Stimulated activated effector memory CD8-positive, alpha-beta T cell treated with anti-CD3 and anti-CD28 coated beads, Interleukin-12 subunit alpha, Interleukin-12 subunit beta, amount 100 ng/mL, for 72 hours (primary cell): ENCODE measurements around the gene ZNF367.
"Not testable (repeated sequence)": the region's sequence is repeated elsewhere in the genome, so short reads cannot be mapped to it uniquely, and the experiment has no call there.

ENCODE experiments used
- ATAC-seq: fragments of 150-1000 bp; cut with Tn5 transposase; 2 replicates; pipeline ENCODE4 v1.10.0; 2021
- DNase-seq, 2 donors: peaks; one replicate each; pipeline ENCODE4 v3.0.0; 2021 to 2022; ENCODE audit warnings: low spot score in 2 of 2
- H3K27ac Mint-ChIP-seq: one replicate; pipeline ENCODE4 v1.8.0; 2022; ENCODE audit warnings: mild to moderate bottlenecking, mixed read lengths
- H3K36me3 Mint-ChIP-seq: one replicate; pipeline ENCODE4 v1.8.0; 2022; ENCODE audit warnings: mild to moderate bottlenecking, mixed read lengths
- H3K4me1 Mint-ChIP-seq: one replicate; pipeline ENCODE4 v1.8.0; 2022; ENCODE audit warnings: mixed read lengths
- H3K4me3 Mint-ChIP-seq: one replicate; pipeline ENCODE4 v1.8.0; 2022; ENCODE audit warnings: mild to moderate bottlenecking, mixed read lengths
- H3K9me3 Mint-ChIP-seq: one replicate; pipeline ENCODE4 v1.8.0; 2022; ENCODE audit warnings: mixed read lengths

ZNF367 gene

DNA sequence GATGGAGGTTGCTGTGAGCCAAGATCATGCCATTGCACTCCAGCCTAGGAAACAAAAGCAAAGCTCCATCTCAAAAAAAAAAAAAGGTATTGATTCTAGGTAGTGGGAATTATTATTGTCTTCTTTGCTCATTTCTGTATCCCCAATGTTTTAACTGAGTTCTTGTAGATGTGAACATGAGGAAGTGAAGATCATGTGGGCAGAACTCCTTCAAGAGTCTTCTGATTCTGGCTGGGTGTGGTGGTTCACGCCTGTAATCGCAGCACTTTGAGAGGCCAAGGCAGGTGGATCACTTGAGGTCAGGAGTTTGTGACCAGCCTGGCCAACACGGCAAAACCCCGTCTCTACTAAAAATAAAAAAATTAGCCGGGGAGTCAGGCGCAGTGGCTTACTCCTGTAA lies 42.7 kb downstream of the ZNF367 start:
- not testable (repeated sequence) for H3K4me3 Mint-ChIP-seq, H3K36me3 Mint-ChIP-seq, H3K4me1 Mint-ChIP-seq, DNase-seq, H3K9me3 Mint-ChIP-seq, ATAC-seq
- peak overlapping the region; percentile 43 for H3K27ac Mint-ChIP-seq

GRCh38 chr9:96367943-96368342 lies 50.2 kb downstream of the ZNF367 start:
- Mint-ChIP-seq H3K4me3 (no peak overlapping the region), H3K27ac (no peak overlapping the region), H3K36me3 (peaks cover 19% of the 10 kb centered on the region), H3K4me1 (no peaks in the 10 kb centered on the region), H3K9me3 (no peaks in the 10 kb centered on the region)
- ATAC-seq, result no peak
- no peak for DNase-seq

DNA sequence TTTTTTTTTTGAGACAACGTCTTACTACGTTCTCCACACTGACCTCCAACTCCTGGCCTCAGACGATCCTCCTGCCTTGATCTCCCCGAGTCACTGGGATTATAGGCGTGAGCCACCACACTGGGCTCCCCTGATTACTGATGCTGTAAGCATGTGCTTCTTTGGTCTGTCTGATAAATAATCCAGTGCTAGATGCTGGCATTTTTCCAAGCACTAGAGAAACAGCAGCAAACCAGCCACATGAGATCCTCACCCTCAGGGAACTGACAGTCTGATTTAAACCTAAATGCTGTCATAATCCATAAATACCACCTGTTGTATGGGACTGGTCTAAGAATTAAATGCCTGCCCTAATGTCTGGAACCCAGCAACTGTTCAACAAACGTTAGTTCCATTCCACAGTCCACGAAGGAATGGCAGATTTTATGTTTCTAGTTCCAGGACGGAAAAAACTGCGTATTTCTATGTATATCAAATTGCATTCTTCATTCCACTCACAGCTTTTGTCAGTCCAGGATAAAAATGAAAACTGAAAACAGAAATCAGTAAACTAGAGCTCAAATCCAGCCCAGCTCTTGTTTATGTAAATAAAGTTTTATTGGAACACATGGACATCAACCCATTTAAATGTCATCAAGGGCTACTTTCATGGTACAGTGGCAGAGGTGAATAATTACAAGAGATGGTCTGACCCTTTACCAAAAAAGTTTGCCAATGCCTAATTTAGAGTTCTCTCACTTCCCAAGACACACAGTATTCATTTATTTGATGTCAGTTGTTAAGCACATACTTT lies 54.8 kb downstream of the ZNF367 start:
- Mint-ChIP-seq H3K36me3 (peaks cover 62% of the 10 kb centered on the region), H3K4me3 (no peak overlapping the region), H3K27ac (no peak overlapping the region), H3K4me1 (no peaks in the 10 kb centered on the region), H3K9me3 (no peaks in the 10 kb centered on the region)
- ATAC-seq, result no peak
- no peak for DNase-seq

DNA sequence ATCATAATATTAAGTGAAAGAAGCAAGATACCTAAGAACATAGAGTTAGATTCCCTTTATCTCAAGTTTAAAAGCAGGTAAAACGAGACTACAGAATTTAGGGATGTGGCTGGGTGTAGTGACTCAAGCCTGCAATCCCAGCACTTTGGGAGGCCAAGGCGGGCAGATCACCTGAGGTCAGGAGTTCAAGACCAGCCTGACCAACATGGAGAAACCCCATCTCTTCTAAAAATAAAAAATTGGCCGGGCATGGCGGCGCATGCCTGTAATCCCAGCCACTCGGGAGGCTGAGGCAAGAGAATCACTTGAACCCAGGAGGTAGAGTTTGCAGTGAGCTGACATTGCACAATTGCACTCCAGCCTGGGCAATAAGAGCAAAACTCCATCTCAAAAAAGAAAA lies 56.1 kb downstream of the ZNF367 start:
- not testable (repeated sequence) for H3K4me3 Mint-ChIP-seq, DNase-seq, ATAC-seq, H3K4me1 Mint-ChIP-seq, H3K9me3 Mint-ChIP-seq, H3K27ac Mint-ChIP-seq
- H3K36me3 Mint-ChIP-seq, result peaks cover 71% of the 10 kb centered on the region

DNA sequence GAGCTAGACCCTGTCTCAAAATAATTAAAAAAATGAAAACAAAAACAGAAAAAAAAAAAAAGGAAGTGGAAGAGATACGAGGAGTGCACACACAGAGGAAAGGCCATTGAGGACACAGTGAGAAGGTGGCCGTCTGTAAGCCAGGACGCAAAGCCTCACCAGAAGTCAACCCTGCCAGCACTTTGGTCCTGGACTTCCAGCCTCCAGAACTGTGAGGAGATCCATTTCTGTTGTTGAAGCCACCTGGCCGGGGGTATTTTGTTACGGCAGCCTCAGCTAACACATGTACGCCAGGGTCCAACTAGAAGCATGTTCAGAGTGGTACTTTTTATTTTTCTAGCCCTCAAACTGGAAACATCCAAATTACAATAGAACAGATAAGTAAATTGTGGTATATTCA lies 56.5 kb downstream of the ZNF367 start:
- Mint-ChIP-seq H3K9me3 (no peaks in the 10 kb centered on the region), H3K36me3 (peaks cover 75% of the 10 kb centered on the region), H3K4me1 (no peaks in the 10 kb centered on the region), H3K27ac (no peak overlapping the region), H3K4me3 (no peak overlapping the region)
- no peak for ATAC-seq
- DNase-seq, result no peak

- H3K36me3 Mint-ChIP-seq, result peaks cover 82% of the 10 kb centered on the region
Measured at GRCh38 chr9:96360976-96361375, 57.2 kb downstream of the ZNF367 start.

DNA sequence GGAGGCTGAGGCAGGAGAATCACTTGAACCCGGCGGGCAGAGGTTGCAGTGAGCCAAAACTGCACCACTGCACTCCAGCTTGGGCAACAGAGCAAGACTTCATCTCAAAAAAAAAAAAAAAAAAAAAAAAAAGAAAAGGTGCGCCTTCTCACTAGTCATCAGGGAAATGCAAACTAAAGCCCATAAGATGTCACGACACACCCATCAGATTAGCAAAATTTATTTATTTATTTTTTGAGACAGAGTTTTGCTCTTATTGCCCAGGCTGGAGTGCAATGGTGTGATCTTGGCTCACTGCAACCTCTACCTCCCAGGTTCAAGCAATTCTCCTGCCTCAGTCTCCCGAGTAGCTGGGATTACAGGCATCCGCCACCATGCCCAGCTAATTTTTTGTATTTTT lies 57.6 kb downstream of the ZNF367 start:
- DNase-seq, H3K4me1 Mint-ChIP-seq: not testable (repeated sequence)
- peaks cover 87% of the 10 kb centered on the region for H3K36me3 Mint-ChIP-seq

More at GRCh38 chr9:96360976-96361375, 57.2 kb downstream of the ZNF367 start:
- Mint-ChIP-seq H3K4me1 (no peaks in the 10 kb centered on the region), H3K4me3 (no peak overlapping the region), H3K27ac (no peak overlapping the region), H3K9me3 (no peaks in the 10 kb centered on the region)
- no peak for DNase-seq
- ATAC-seq, result peak; percentile 16

GRCh38 chr9:96350866-96351265 lies 67.3 kb downstream of the ZNF367 start:
- Mint-ChIP-seq H3K27ac (no peak overlapping the region), H3K9me3 (no peaks in the 10 kb centered on the region), H3K36me3 (peaks cover 9% of the 10 kb centered on the region), H3K4me3 (no peak overlapping the region), H3K4me1 (no peaks in the 10 kb centered on the region)
- no peak for ATAC-seq
- DNase-seq, result no peak

More for the DNA sequence above, 57.6 kb downstream of the ZNF367 start:
- H3K9me3 Mint-ChIP-seq, ATAC-seq, H3K27ac Mint-ChIP-seq, H3K4me3 Mint-ChIP-seq: not testable (repeated sequence)

- no peak for DNase-seq
- H3K9me3 Mint-ChIP-seq, result no peaks in the 10 kb centered on the region
- no peaks in the 10 kb centered on the region for H3K4me1 Mint-ChIP-seq
- no peaks in the 10 kb centered on the region for H3K36me3 Mint-ChIP-seq
- H3K27ac Mint-ChIP-seq, result no peak overlapping the region
- no peak for ATAC-seq
- H3K4me3 Mint-ChIP-seq, result no peak overlapping the region
Measured at GRCh38 chr9:96348261-96348660, 69.9 kb downstream of the ZNF367 start.

DNA sequence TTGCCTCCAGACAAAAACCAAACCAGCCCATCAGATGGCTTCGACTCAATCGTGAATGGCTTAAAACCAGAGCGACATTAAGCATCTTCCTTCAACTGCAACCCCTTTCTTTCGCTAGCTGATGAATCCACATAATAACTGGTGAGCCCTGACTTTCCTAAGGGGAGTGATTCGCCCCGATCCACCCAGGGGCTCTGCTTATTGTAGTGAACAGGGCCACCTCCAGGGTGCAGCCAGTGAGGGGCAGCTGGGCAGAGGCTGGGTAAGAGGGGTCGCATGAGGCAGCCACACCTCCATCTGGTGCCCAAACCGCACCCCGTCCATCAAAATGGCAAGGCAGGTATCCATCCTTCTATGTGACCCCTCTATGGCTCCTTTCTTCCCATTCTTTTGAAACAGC lies 72.6 kb downstream of the ZNF367 start:
- no peaks in the 10 kb centered on the region for H3K4me1 Mint-ChIP-seq
- no peak overlapping the region for H3K4me3 Mint-ChIP-seq
- no peaks in the 10 kb centered on the region for H3K36me3 Mint-ChIP-seq
- no peak overlapping the region for H3K27ac Mint-ChIP-seq
- no peak for ATAC-seq
- no peak for DNase-seq
- H3K9me3 Mint-ChIP-seq, result no peaks in the 10 kb centered on the region

GRCh38 chr9:96344458-96345180 lies 73.6 kb downstream of the ZNF367 start:
- no peak overlapping the region for H3K27ac Mint-ChIP-seq
- DNase-seq (no peak), ATAC-seq (no peak)
- peaks cover 6% of the 10 kb centered on the region for H3K4me1 Mint-ChIP-seq
- no peaks in the 10 kb centered on the region for H3K36me3 Mint-ChIP-seq
- no peaks in the 10 kb centered on the region for H3K9me3 Mint-ChIP-seq
- no peak overlapping the region for H3K4me3 Mint-ChIP-seq

GRCh38 chr9:96343515-96344360 lies 74.4 kb downstream of the ZNF367 start:
- no peaks in the 10 kb centered on the region for H3K9me3 Mint-ChIP-seq
- no peak overlapping the region for H3K4me3 Mint-ChIP-seq
- ATAC-seq, result no peak
- DNase-seq, result no peak
- peaks cover 7% of the 10 kb centered on the region for H3K4me1 Mint-ChIP-seq
- H3K36me3 Mint-ChIP-seq, result no peaks in the 10 kb centered on the region
- H3K27ac Mint-ChIP-seq, result no peak overlapping the region

- DNase-seq (no peak), ATAC-seq (no peak)
- H3K36me3 Mint-ChIP-seq, result no peaks in the 10 kb centered on the region
- peaks cover 7% of the 10 kb centered on the region for H3K4me1 Mint-ChIP-seq
- H3K27ac Mint-ChIP-seq, result no peak overlapping the region
- no peak overlapping the region for H3K4me3 Mint-ChIP-seq
- no peaks in the 10 kb centered on the region for H3K9me3 Mint-ChIP-seq
Measured at GRCh38 chr9:96342571-96343245, 75.5 kb downstream of the ZNF367 start.

- DNase-seq (no peak), ATAC-seq (no peak)
- H3K4me3 Mint-ChIP-seq, result no peak overlapping the region
- H3K27ac Mint-ChIP-seq, result no peak overlapping the region
- no peaks in the 10 kb centered on the region for H3K36me3 Mint-ChIP-seq
- H3K4me1 Mint-ChIP-seq, result peaks cover 7% of the 10 kb centered on the region
- H3K9me3 Mint-ChIP-seq, result no peaks in the 10 kb centered on the region
Measured at GRCh38 chr9:96340707-96341106, 77.5 kb downstream of the ZNF367 start.

DNA sequence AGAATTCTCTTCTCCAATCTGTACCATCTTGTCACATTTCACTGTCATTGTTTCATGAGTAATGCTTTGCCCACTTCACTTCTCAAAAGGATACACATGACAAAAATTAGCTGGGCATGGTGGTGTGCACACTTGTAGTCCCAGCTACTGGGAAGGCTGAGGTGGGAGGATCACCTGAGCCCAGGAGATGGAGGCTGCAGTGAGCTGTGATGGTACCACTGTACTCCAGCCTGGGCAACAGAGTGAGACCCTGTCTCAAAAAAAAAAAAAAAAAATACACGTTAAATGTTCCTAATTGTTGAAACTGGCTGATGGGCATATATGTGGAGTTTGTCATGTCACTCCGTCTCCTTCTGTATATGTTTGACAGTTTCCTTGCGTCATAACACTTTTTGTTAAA lies 79.9 kb downstream of the ZNF367 start:
- ATAC-seq, result no peak
- Mint-ChIP-seq H3K4me3 (no peak overlapping the region), H3K27ac (no peak overlapping the region), H3K36me3 (no peaks in the 10 kb centered on the region), H3K4me1 (peaks cover 7% of the 10 kb centered on the region), H3K9me3 (no peaks in the 10 kb centered on the region)
- DNase-seq, result no peak
